PC-3 (cell line): Measurements from ENCODE around the gene SMCO4.

Experiments
- CTCF ChIP-seq: fragments of 300-600 bp; sonication (generic); conservative IDR thresholded peaks from 2 replicates; pipeline ENCODE4 v1.5.1; 2017; ENCODE audit warnings: antibody characterized with exemption, low read depth, mild to moderate bottlenecking, low read length
- EZH2 ChIP-seq: fragments of 300-600 bp; sonication (generic); IDR thresholded peaks from one replicate; pipeline ENCODE4 v1.6.1; 2017; ENCODE audit warnings: antibody characterized with exemption, mild to moderate bottlenecking, low read length; ENCODE audit not compliant: unreplicated experiment
- EZH2phosphoT487 ChIP-seq: fragments of 300-600 bp; sonication (generic); IDR thresholded peaks from 2 replicates; pipeline ENCODE4 v1.6.1; 2018; ENCODE audit warnings: mild to moderate bottlenecking, antibody characterized with exemption, low read length, borderline replicate concordance

DNA sequence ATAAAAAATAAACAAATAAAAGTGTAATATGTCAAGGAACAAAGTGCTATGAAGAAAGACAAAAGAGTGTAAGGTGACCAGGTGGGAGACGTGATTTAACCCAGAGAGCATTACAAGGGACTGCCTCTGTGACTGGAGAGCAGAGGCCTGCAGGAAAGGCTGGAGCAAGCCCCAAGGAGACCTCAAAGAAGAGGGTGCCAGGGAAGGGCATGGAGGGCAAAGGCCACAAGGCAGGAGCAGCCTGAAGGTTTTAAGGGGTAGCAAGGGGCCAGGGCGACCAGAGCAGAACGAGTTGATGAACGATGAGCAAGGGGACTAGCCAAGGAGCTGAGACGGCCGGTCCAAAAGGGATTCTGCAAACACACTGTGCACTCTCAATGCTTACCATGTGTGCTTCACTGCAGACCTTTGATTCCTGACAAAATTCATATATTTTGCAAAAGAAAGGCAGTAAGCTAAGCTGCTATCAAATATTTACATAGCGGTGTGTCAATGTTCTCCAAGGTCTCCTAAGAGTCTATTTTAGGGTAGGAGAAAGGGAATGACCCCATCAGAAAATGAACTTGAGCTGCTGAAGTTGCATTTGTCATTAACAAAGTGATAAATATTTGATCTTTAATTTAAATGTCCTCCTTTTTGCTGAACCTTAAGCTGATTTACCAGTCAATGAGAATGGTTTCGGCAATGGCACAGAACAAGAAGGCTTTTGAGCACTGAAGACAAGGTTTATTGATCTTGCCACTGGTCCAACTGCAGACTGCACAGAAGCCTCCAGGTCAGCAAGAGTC lies 50.5 kb downstream of the SMCO4 start:
- no peak for TF ChIP-seq CTCF
- TF ChIP-seq EZH2 = no peak
- no peak for TF ChIP-seq EZH2phosphoT487
